K562 treated with DMSO at 1 percent for 4 hours (cell line): ENCODE data around the gene TIMM17A. TPM values are rescaled to one million over a fixed set of nuclear protein-coding genes. Genes with fewer than 3 reads are reported as not detected.

Experiments used
- total RNA-seq: library from RNA; unstranded; fragments of 300-600 nt; gene quantifications from 2 replicates; pipeline ENCODE4 v1.2.3, GENCODE V29; 2022; ENCODE audit not compliant: insufficient read depth

The TIMM17A gene
- 96.3 and 101 TPM in 2 replicates for total RNA-seq

DNA sequence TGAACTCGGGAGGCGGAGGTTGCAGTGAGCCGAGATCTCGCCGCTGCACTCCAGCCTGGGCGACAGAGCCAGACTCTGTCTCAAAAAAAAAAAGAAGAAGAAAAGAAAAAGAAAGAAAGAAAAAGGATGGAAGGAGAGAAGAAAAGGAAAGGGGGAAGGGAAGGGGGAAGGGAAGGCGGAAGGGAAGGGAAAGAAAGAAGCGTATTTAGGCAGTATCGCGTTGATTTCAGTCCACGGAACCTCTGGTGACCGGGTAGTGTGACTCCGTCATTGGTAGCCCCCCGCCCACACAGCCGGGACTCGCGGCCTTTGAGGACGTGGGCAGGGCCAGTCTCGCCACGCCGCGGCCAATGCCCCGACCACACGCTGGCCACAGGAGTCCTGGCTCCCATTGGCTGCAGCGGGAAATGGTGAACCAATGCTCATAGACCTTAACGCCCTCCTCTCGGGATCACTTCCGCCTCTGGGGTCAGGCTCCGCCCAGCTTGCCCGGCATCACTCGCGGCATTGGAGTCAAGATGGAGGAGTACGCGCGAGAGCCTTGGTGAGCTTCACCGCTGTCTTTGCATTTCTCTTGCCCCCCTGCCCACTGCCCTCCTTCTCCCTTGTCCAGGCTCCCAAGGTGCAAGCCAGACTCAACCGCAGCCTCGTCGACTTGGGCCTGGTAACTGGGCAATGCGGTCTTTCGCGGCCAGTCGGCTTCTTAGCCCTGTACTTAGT lies at the start of gene TIMM17A:
Gene TIMM17A (plus strand): TSS at position 495 of the 720 bp plus-strand sequence. CDS start 24 bp downstream, at position 519.

DNA sequence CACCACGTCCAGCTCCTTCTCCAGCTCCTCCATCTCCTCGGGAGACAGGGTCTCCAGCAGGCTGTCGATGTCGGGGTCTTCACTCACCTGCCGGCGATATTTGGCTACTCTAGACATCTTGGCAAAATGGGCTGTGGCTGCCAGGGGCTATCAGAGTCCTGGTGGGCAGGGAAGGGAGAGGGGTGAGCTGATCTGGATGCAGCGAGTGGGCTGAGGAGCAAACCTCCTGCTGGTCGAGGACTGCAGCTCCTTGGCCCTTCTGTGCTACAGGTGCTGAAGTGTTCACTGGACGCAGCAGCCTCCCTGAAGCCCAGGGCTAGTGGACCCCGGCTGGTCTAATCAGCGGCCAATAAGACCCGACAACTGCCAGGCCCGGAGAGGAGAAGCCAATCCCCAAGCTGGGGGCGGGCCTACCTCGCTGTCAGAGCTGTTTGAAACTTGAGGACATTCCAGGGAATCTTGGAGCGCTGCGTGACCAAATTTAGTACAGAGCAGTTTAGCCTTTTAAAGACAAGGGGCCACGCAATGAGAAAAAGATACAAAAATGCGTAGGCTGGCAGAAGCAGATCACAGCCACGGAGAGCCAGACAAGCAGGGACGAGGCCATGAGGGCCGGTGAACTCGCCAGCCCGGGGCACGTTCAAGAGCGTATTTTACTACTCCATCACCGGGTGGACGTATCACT lies 8.9 kb upstream of the TIMM17A start, which contains the start of gene LMOD1:
Gene LMOD1 (minus strand): TSS at position 325 of the 685 bp plus-strand sequence. CDS start 208 bp downstream, at position 117.

GRCh38 chr1:201982623-201983379 lies 27.5 kb downstream of the TIMM17A start, which contains the start of gene RNPEP:
Gene RNPEP (plus strand): TSS chr1:201982648. CDS start chr1:201982667, 19 bp downstream.

DNA sequence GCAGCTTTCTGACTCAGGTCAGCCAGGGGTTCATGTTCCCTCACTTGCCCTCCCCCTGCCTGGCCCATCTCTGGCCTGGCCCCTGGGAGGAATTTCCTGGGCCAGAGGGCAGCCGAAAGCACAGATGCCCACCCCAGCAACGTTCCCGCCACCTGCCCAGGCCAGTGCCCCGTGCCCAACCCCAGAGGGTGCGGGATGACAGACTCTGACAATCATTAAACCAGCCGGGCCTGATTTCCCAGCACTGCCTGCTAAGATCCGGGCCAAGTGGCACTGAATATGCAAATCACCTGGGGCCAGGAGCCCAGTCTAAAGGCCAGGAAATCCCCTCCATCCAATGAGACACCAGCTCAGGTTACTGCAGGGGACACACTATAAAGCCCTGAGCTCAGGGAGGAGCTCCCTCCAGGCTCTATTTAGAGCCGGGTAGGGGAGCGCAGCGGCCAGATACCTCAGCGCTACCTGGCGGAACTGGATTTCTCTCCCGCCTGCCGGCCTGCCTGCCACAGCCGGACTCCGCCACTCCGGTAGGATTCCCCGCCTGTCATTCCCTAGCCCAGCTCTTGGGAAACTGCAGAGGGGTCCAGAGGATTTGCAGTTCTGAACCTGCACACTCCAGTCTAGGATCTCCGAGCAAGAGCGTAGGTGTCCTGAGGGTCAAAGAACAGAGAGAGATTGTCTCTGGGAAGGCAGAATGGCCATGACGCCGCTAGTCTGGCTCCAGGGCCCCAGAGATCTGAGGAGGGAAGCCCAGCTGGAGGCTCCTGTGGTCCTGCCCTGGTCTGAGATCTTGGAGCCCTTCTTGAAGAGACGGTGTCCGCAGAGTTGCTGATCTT lies 55.1 kb downstream of the TIMM17A start, which contains the start of gene ELF3:
Gene ELF3 (plus strand): TSS at position 408 of the 836 bp plus-strand sequence. CDS start 550 bp downstream, outside the sequence.

Other genes with a start within 250 kb of the TIMM17A start
- 37.8 and 39.1 TPM in 2 replicates for gene IPO9, start 126.3 kb upstream of the TIMM17A start, total RNA-seq
- 4.2 and 5.6 TPM in 2 replicates for gene SHISA4, start 66.6 kb upstream of the TIMM17A start, total RNA-seq
- gene LMOD1, start 9.0 kb upstream of the TIMM17A start, total RNA-seq = 1.6 and 1.8 TPM in 2 replicates
- 131 and 135 TPM in 2 replicates for gene RNPEP, start 27.1 kb downstream of the TIMM17A start, total RNA-seq
- gene ELF3, start 55.1 kb downstream of the TIMM17A start, total RNA-seq = 1.5 and 2.6 TPM in 2 replicates
- not detected in 2 replicates for gene GPR37L1, start 167.4 kb downstream of the TIMM17A start, total RNA-seq
- 15.3 and 29.2 TPM in 2 replicates for gene ARL8A, start 189.2 kb downstream of the TIMM17A start, total RNA-seq
- 41.2 and 56.6 TPM in 2 replicates for gene PTPN7, start 205.1 kb downstream of the TIMM17A start, total RNA-seq
- 0.31 TPM in 1 of 2 replicates, not detected in the other for gene LGR6, start 238.3 kb downstream of the TIMM17A start, total RNA-seq